HT-29 (cell line): Measurements from ENCODE around the gene PWWP2B. TPM values are rescaled to one million over a fixed set of nuclear protein-coding genes. Genes with fewer than 3 reads are reported as not detected.

Experiments
- DNase-seq: peaks from one replicate; pipeline ENCODE4 v3.0.0-alpha.2; 2015; ENCODE audit warnings: low spot score
- total RNA-seq: library from RNA; depleted of rRNA; stranded (reverse); fragments of >200 nt; shearing (Covaris generic); gene quantifications from 2 replicates; pipeline ENCODE4 v1.2.3, GENCODE V29; 2014

The PWWP2B gene
- total RNA-seq, 1 experiment from 2014 or later = 73.4 TPM

- DNase-seq = peak; percentile 89
Observed at GRCh38 chr10:132407243-132407746, 10.3 kb downstream of the PWWP2B start.

GRCh38 chr10:132407846-132408278 lies 10.9 kb downstream of the PWWP2B start:
- peak; percentile 94 for DNase-seq

- DNase-seq = peak; percentile 66
Observed at GRCh38 chr10:132408367-132408781, 11.4 kb downstream of the PWWP2B start.

GRCh38 chr10:132408823-132409666 lies 12.0 kb downstream of the PWWP2B start:
- peak; percentile 86 for DNase-seq

GRCh38 chr10:132409667-132410028 lies 12.6 kb downstream of the PWWP2B start:
- no peak for DNase-seq

GRCh38 chr10:132410056-132410778 lies 13.2 kb downstream of the PWWP2B start:
- no peak for DNase-seq

- DNase-seq = no peak
Observed at GRCh38 chr10:132410779-132411532, 14.0 kb downstream of the PWWP2B start.

- peak; percentile 66 for DNase-seq
Observed at GRCh38 chr10:132411561-132412253, 14.7 kb downstream of the PWWP2B start.

- DNase-seq = no peak
Observed at GRCh38 chr10:132412316-132413192, 15.6 kb downstream of the PWWP2B start.

GRCh38 chr10:132413226-132414205 lies 16.5 kb downstream of the PWWP2B start:
- DNase-seq = no peak

- no peak for DNase-seq
Observed at GRCh38 chr10:132414402-132415016, 17.5 kb downstream of the PWWP2B start.

GRCh38 chr10:132415255-132415654 lies 18.3 kb downstream of the PWWP2B start:
- DNase-seq = no peak

- DNase-seq = no peak
Observed at GRCh38 chr10:132415956-132416355, 19.0 kb downstream of the PWWP2B start.

GRCh38 chr10:132416566-132417256 lies 19.7 kb downstream of the PWWP2B start:
- DNase-seq = no peak

GRCh38 chr10:132417257-132417910 lies 20.4 kb downstream of the PWWP2B start:
- DNase-seq = no peak

GRCh38 chr10:132417957-132418441 lies 21.0 kb downstream of the PWWP2B start:
- peak; percentile 72 for DNase-seq
